HL-60 (cell line): ENCODE measurements around the gene SRRD.

ENCODE experiments used
- DNase-seq, 2 experiments: peaks; one replicate each; pipeline ENCODE4 v3.0.0-alpha.2; 2010 to 2020; ENCODE audit warnings: low read depth in 1 of 2, low spot score in 1 of 2
- H3K27ac ChIP-seq: fragments of 250-450 bp; sonication (Bioruptor Pico); replicated peaks from 2 replicates; pipeline ENCODE4 v1.5.1; 2020; ENCODE audit warnings: mild to moderate bottlenecking, moderate library complexity
- H3K27me3 ChIP-seq: fragments of 250-450 bp; sonication (Bioruptor Pico); 2 replicates; pipeline ENCODE4 v1.5.1; 2021; ENCODE audit warnings: mild to moderate bottlenecking, moderate library complexity; ENCODE audit not compliant: insufficient read depth, poor library complexity, severe bottlenecking
- H3K4me3 ChIP-seq: replicated peaks from 2 replicates; pipeline ENCODE4 v1.5.1; 2011; ENCODE audit warnings: mild to moderate bottlenecking, control low read depth, low read length; ENCODE audit not compliant: insufficient read depth
- GABPA ChIP-seq: IDR thresholded peaks from 2 replicates; pipeline ENCODE4 v1.6.1; 2012; ENCODE audit warnings: low read depth
- POLR2AphosphoS5 ChIP-seq: IDR thresholded peaks from 2 replicates; pipeline ENCODE4 v1.6.1; 2012; ENCODE audit warnings: low read depth
- SPI1 ChIP-seq: IDR thresholded peaks from 2 replicates; pipeline ENCODE4 v1.6.1; 2012; ENCODE audit warnings: low read depth, mild to moderate bottlenecking, borderline replicate concordance
- TF ChIP-seq, protein P1 (sequence below): IDR thresholded peaks from 2 replicates; pipeline ENCODE4 v1.6.1; 2012; ENCODE audit warnings: low read depth; ENCODE audit not compliant: insufficient replicate concordance
- TF ChIP-seq, protein P2 (sequence below): IDR thresholded peaks from one replicate; pipeline ENCODE4 v1.5.1; 2011; ENCODE audit warnings: low read length, control low read depth, inconsistent platforms; ENCODE audit not compliant: insufficient read depth

Gene SRRD

DNA sequence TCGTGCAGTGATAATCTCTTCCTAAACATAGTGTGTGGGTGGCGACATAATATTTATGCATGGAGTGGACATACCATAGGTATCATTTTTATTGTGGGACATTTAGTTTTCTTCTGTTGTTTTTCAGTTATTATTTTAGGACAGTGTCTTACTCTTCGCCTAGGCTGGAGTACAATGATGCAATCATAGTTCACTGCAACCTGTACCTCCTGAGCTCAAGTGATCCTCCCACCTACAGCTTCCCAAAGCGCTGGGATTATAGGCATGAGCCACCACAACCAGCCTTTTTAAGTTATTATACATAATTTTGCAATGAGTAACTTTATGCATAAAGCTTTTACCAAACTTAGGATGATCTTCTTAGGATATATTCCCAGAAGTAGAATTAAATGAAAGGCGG lies 2.7 kb downstream of the SRRD start:
- no peak overlapping the region for H3K4me3 ChIP-seq
- H3K27ac ChIP-seq: no peak overlapping the region
- no peaks in the 10 kb centered on the region for H3K27me3 ChIP-seq
- TF ChIP-seq, protein P1, sequence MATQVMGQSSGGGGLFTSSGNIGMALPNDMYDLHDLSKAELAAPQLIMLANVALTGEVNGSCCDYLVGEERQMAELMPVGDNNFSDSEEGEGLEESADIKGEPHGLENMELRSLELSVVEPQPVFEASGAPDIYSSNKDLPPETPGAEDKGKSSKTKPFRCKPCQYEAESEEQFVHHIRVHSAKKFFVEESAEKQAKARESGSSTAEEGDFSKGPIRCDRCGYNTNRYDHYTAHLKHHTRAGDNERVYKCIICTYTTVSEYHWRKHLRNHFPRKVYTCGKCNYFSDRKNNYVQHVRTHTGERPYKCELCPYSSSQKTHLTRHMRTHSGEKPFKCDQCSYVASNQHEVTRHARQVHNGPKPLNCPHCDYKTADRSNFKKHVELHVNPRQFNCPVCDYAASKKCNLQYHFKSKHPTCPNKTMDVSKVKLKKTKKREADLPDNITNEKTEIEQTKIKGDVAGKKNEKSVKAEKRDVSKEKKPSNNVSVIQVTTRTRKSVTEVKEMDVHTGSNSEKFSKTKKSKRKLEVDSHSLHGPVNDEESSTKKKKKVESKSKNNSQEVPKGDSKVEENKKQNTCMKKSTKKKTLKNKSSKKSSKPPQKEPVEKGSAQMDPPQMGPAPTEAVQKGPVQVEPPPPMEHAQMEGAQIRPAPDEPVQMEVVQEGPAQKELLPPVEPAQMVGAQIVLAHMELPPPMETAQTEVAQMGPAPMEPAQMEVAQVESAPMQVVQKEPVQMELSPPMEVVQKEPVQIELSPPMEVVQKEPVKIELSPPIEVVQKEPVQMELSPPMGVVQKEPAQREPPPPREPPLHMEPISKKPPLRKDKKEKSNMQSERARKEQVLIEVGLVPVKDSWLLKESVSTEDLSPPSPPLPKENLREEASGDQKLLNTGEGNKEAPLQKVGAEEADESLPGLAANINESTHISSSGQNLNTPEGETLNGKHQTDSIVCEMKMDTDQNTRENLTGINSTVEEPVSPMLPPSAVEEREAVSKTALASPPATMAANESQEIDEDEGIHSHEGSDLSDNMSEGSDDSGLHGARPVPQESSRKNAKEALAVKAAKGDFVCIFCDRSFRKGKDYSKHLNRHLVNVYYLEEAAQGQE: no peak
- TF ChIP-seq POLR2AphosphoS5 (no peak), SPI1 (no peak), GABPA (no peak)
- TF ChIP-seq, protein P2, sequence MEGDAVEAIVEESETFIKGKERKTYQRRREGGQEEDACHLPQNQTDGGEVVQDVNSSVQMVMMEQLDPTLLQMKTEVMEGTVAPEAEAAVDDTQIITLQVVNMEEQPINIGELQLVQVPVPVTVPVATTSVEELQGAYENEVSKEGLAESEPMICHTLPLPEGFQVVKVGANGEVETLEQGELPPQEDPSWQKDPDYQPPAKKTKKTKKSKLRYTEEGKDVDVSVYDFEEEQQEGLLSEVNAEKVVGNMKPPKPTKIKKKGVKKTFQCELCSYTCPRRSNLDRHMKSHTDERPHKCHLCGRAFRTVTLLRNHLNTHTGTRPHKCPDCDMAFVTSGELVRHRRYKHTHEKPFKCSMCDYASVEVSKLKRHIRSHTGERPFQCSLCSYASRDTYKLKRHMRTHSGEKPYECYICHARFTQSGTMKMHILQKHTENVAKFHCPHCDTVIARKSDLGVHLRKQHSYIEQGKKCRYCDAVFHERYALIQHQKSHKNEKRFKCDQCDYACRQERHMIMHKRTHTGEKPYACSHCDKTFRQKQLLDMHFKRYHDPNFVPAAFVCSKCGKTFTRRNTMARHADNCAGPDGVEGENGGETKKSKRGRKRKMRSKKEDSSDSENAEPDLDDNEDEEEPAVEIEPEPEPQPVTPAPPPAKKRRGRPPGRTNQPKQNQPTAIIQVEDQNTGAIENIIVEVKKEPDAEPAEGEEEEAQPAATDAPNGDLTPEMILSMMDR: no peak
- no peak for DNase-seq

DNA sequence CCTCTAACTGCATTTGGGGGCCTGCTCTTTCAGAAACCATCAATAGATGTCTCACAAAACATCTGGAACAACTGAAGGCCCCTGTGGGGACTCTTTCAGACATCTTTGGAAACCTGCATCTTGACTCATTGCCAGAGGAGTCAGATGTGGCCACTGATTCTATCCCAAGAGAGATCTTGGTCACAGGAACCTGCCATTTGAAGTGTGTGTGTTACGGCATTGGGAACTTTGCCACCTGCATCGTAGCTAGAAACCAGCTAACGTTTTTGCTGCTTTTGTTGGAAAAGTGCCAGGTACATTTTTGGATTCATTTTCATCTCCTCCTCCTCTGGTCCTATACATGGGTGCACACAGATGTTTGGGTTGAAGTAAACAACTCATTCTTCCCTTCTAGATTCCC lies 4.3 kb downstream of the SRRD start:
- no peak overlapping the region for H3K4me3 ChIP-seq
- no peak for TF ChIP-seq POLR2AphosphoS5
- TF ChIP-seq SPI1: no peak
- no peak for TF ChIP-seq GABPA
- TF ChIP-seq, protein P1: no peak
- TF ChIP-seq, protein P2: no peak

DNA sequence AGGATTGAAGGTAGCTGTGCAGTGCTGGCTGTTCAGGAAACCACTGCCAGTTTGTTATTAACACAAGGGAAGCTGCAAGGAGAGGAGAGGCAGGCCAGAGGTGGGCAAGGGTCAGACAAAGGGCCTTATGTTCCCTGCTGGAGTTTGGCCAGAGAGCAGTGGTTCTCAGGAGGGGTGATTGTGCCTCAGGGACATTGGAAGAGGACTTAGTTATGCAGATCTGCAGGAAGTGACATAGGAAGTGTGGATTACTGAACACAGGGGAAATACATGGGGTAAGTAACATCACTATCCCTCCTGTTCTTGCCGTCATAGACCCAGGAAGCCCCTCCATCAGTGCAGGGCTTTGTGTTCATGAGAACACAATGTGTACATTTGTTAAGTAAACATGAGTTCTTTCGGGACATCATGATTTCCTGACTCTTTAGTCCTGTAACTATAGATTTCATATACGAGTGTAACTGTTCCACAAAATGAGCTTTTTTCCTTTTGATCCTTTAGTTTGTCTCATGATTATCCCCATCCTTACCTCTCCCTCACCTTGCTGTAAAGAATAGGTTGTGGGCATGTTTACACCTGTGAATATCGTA lies 5.9 kb downstream of the SRRD start:
- Histone ChIP-seq H3K27me3 (no peaks in the 10 kb centered on the region), H3K4me3 (no peak overlapping the region), H3K27ac (no peak overlapping the region)
- no peak for TF ChIP-seq GABPA
- no peak for TF ChIP-seq SPI1
- no peak for TF ChIP-seq POLR2AphosphoS5
- DNase-seq: no peak

More for the DNA sequence above, 4.3 kb downstream of the SRRD start:
- Histone ChIP-seq H3K27me3 (no peaks in the 10 kb centered on the region), H3K27ac (no peak overlapping the region)
- no peak for DNase-seq

DNA sequence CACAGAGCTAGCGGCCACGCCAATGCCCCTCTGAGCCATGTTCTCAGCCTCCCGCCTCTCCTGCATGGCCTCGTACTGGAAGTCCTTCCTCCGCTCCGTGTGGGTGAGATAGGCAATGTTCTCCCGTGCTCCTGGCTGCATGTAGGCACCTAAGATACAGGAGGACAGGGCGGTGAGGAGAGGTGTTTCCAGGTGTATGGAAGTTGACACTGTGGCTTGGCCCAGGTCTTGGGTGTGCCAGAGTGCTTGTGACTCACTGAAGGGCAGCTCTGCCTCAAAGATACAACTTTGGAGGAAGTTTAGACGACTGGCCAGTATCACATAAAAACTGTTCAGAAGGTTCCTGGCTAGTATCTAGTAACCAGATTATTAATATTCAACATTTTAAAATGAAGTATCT lies 8.5 kb downstream of the SRRD start:
- Histone ChIP-seq H3K27ac (no peak overlapping the region), H3K27me3 (no peaks in the 10 kb centered on the region), H3K4me3 (no peak overlapping the region)
- DNase-seq: no peak
- TF ChIP-seq GABPA: no peak
- no peak for TF ChIP-seq SPI1
- TF ChIP-seq, protein P1: no peak
- TF ChIP-seq, protein P2: no peak
- TF ChIP-seq POLR2AphosphoS5: no peak
